ENCODE results near the gene EMC10. TPM values are rescaled to one million over a fixed set of nuclear protein-coding genes. Genes with fewer than 3 reads are reported as not detected.

Gene EMC10
- total RNA-seq, 1 donor from 2014 or later, result 97.7 TPM

DNA sequence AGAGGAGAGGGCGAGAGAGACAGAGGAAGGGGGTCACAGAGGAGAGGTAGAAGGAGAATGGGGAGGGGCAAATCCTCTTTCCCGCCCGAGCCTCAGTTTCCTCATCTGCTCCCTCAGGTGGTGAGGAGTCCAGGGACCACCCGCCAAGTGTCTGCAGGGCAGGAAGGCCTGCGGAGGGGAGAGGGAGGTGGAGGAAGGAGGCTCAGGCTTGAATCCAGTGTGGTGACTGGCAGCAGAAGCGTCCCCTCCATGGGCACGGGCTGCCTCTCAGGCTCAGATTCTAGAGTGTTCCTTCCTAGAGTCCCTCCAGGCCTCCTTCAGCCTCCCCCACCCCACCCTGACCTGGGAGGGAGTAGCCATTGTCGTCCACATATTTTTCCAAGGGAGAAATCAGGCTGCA lies 16.9 kb downstream of the EMC10 start:
- no peak for DNase-seq
- Histone ChIP-seq H3K4me1 (peaks cover 20% of the 10 kb centered on the region), H3K27ac (replicated peaks) (no peak overlapping the region), H3K27me3 (ENCODE audit: low read depth) (no peaks in the 10 kb centered on the region), H3K9me3 (replicated peaks) (peaks cover 5% of the 10 kb centered on the region), H3K36me3 (no peaks in the 10 kb centered on the region), H3K4me3 (no peak overlapping the region)
- TF ChIP-seq, protein P1, sequence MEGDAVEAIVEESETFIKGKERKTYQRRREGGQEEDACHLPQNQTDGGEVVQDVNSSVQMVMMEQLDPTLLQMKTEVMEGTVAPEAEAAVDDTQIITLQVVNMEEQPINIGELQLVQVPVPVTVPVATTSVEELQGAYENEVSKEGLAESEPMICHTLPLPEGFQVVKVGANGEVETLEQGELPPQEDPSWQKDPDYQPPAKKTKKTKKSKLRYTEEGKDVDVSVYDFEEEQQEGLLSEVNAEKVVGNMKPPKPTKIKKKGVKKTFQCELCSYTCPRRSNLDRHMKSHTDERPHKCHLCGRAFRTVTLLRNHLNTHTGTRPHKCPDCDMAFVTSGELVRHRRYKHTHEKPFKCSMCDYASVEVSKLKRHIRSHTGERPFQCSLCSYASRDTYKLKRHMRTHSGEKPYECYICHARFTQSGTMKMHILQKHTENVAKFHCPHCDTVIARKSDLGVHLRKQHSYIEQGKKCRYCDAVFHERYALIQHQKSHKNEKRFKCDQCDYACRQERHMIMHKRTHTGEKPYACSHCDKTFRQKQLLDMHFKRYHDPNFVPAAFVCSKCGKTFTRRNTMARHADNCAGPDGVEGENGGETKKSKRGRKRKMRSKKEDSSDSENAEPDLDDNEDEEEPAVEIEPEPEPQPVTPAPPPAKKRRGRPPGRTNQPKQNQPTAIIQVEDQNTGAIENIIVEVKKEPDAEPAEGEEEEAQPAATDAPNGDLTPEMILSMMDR (IDR thresholded peaks at IDR 0.05; ENCODE audit: borderline replicate concordance), result no peak
- intact Hi-C loops (cut with micrococcal nuclease), result no loop called here

GRCh38 chr19:50494186-50495019 lies 18.1 kb downstream of the EMC10 start:
- TF ChIP-seq, protein P1 (IDR thresholded peaks at IDR 0.05; ENCODE audit: borderline replicate concordance), result no peak
- DNase-seq, result no peak
- no peaks in the 10 kb centered on the region for H3K27me3 ChIP-seq (ENCODE audit: low read depth)
- intact Hi-C loops (cut with micrococcal nuclease), result no loop called here
- no peaks in the 10 kb centered on the region for H3K36me3 ChIP-seq
- peaks cover 20% of the 10 kb centered on the region for H3K4me1 ChIP-seq
- no peak overlapping the region for H3K4me3 ChIP-seq
- no peak overlapping the region for H3K27ac ChIP-seq (replicated peaks)
- peaks cover 5% of the 10 kb centered on the region for H3K9me3 ChIP-seq (replicated peaks)

- Histone ChIP-seq H3K27ac (replicated peaks) (peak overlapping the region; percentile 5), H3K4me1 (peaks cover 20% of the 10 kb centered on the region), H3K36me3 (no peaks in the 10 kb centered on the region), H3K9me3 (replicated peaks) (peaks cover 5% of the 10 kb centered on the region), H3K27me3 (ENCODE audit: low read depth) (no peaks in the 10 kb centered on the region), H3K4me3 (no peak overlapping the region)
- TF ChIP-seq, protein P1 (IDR thresholded peaks at IDR 0.05; ENCODE audit: borderline replicate concordance), result no peak
- DNase-seq, result no peak
- intact Hi-C loops (cut with micrococcal nuclease), result no loop called here
Observed at GRCh38 chr19:50495020-50495531, 18.8 kb downstream of the EMC10 start.

DNA sequence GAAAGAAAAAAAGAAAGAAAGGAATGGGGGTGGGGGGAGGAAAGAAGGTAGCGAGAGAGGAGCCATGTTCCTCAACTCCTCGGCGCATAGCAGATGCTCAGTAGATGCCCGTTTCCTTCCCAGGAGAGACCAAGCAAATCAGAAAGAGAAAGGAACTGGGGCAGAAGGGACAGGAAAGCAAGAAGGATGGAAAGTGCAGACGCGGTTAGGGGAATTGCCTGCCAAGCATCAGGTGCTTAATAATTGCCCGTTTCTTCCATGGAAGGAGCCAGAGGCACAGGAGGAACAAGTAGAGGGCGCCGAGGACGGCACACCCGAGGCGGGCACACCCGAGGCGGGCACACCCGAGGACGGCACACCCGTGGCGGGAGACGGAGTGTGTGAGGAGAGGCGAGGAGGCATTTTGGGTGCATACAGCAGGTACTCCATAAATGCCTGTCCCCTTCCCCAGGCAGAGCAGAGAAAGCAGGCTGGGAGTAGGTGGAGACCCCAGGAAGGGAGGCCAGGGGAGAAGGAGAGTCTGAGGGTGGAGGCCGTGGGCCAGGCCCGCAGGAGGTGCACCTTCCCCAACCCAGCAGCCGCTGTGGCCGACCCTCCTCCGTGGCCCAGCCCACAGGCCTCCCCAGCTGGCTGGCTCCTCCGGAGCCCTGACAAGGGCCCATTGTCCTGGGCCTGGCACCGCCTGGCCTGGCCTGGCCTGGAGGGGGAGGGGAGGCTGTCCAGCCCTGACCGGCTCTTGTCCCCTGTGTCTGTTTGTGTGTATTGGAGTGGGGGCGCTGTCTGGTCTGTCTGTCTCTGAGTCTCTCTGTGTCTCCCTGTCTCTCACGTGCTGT lies 20.1 kb downstream of the EMC10 start:
- peak overlapping the region; percentile 56 for H3K27ac ChIP-seq (replicated peaks)
- intact Hi-C loops (cut with micrococcal nuclease), result no loop called here
- peaks cover 9% of the 10 kb centered on the region for H3K4me1 ChIP-seq
- H3K27me3 ChIP-seq (ENCODE audit: low read depth), result no peaks in the 10 kb centered on the region
- TF ChIP-seq, protein P1 (IDR thresholded peaks at IDR 0.05; ENCODE audit: borderline replicate concordance), result no peak
- no peaks in the 10 kb centered on the region for H3K36me3 ChIP-seq
- H3K4me3 ChIP-seq, result no peak overlapping the region
- no peaks in the 10 kb centered on the region for H3K9me3 ChIP-seq (replicated peaks)
- DNase-seq, result peak; percentile 74

- TF ChIP-seq, protein P1 (IDR thresholded peaks at IDR 0.05; ENCODE audit: borderline replicate concordance), result no peak
- no peaks in the 10 kb centered on the region for H3K36me3 ChIP-seq
- H3K27me3 ChIP-seq (ENCODE audit: low read depth), result no peaks in the 10 kb centered on the region
- peak overlapping the region; percentile 56 for H3K27ac ChIP-seq (replicated peaks)
- peak; percentile 49 for DNase-seq
- intact Hi-C loops (cut with micrococcal nuclease), result no loop called here
- peak overlapping the region; percentile 6 for H3K4me3 ChIP-seq
- peaks cover 3% of the 10 kb centered on the region for H3K4me1 ChIP-seq
- H3K9me3 ChIP-seq (replicated peaks), result no peaks in the 10 kb centered on the region
Observed at GRCh38 chr19:50497022-50497405, 20.7 kb downstream of the EMC10 start.
